Measurements from ENCODE around the gene GNB1L.

DNA sequence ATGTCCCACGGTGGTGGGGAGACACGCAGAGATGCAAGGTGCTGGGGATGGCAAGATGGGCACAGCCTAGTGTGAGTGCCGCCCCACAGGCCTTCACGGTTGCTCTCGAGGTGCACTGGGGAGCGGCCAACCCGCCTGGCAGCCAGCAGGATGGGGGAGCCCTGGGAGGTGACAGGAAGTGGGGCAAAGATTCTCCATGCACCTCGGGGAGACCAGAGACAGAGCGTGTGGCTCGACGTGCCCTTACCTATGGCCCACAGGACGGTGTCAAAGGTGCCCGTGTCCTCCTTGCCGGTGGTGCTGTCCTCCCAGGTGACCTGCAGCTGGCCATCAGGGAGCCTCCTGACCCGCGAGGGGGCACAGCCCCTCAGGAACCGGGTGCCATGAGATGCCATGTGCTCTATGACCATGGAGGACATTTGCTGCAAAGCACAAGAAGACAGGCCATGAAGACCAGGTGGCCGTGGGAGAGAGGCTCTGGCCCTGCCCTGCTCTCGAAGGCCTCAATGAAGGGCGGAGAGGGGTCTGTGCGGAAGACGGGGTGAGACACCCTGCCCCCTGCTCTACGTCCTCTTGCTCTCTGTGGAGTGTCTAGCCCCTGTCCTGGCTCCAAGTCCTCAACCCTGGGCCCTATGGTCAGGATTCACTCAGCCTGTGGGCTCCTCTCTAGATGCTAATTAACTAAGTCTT is 40.6 kb upstream of the GNB1L start:
- TF ChIP-seq MAX (IDR thresholded peaks at IDR 0.05; ENCODE audit: low read depth, low read length) (no peak), ETV6 (conservative IDR thresholded peaks at IDR 0.05 in 1 of 2, IDR thresholded peaks at IDR 0.05 in 1 of 2; ENCODE audit: borderline replicate concordance in 1 of 2, low read depth in 1 of 2) (no peak), ZNF217 (IDR thresholded peaks at IDR 0.05) (no peak), BRCA1 (IDR thresholded peaks at IDR 0.05; ENCODE audit: low read depth, low read length) (no peak), ZNF274 (IDR thresholded peaks at IDR 0.05; ENCODE audit: insufficient read depth, insufficient read length) (no peak), FOXM1 (IDR thresholded peaks at IDR 0.05; ENCODE audit: low read depth, low read length) (no peak)
- TF ChIP-seq, protein P1, sequence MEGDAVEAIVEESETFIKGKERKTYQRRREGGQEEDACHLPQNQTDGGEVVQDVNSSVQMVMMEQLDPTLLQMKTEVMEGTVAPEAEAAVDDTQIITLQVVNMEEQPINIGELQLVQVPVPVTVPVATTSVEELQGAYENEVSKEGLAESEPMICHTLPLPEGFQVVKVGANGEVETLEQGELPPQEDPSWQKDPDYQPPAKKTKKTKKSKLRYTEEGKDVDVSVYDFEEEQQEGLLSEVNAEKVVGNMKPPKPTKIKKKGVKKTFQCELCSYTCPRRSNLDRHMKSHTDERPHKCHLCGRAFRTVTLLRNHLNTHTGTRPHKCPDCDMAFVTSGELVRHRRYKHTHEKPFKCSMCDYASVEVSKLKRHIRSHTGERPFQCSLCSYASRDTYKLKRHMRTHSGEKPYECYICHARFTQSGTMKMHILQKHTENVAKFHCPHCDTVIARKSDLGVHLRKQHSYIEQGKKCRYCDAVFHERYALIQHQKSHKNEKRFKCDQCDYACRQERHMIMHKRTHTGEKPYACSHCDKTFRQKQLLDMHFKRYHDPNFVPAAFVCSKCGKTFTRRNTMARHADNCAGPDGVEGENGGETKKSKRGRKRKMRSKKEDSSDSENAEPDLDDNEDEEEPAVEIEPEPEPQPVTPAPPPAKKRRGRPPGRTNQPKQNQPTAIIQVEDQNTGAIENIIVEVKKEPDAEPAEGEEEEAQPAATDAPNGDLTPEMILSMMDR (IDR thresholded peaks at IDR 0.05 in 2 of 3, conservative IDR thresholded peaks at IDR 0.05 in 1 of 3; ENCODE audit: control insufficient read depth in 2 of 3, extremely low read depth in 1 of 3, insufficient read depth in 1 of 3, low read depth in 3 of 3, low read length in 3 of 3) = no peak
- TF ChIP-seq, protein P2, sequence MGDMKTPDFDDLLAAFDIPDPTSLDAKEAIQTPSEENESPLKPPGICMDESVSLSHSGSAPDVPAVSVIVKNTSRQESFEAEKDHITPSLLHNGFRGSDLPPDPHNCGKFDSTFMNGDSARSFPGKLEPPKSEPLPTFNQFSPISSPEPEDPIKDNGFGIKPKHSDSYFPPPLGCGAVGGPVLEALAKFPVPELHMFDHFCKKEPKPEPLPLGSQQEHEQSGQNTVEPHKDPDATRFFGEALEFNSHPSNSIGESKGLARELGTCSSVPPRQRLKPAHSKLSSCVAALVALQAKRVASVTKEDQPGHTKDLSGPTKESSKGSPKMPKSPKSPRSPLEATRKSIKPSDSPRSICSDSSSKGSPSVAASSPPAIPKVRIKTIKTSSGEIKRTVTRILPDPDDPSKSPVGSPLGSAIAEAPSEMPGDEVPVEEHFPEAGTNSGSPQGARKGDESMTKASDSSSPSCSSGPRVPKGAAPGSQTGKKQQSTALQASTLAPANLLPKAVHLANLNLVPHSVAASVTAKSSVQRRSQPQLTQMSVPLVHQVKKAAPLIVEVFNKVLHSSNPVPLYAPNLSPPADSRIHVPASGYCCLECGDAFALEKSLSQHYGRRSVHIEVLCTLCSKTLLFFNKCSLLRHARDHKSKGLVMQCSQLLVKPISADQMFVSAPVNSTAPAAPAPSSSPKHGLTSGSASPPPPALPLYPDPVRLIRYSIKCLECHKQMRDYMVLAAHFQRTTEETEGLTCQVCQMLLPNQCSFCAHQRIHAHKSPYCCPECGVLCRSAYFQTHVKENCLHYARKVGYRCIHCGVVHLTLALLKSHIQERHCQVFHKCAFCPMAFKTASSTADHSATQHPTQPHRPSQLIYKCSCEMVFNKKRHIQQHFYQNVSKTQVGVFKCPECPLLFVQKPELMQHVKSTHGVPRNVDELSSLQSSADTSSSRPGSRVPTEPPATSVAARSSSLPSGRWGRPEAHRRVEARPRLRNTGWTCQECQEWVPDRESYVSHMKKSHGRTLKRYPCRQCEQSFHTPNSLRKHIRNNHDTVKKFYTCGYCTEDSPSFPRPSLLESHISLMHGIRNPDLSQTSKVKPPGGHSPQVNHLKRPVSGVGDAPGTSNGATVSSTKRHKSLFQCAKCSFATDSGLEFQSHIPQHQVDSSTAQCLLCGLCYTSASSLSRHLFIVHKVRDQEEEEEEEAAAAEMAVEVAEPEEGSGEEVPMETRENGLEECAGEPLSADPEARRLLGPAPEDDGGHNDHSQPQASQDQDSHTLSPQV (IDR thresholded peaks at IDR 0.05) = no peak

Measured in GM12878 (cell line).